CD1c-positive myeloid dendritic cell (primary cell): ENCODE measurements around the gene LMTK2.
A peak's percentile ranks its signal among the peaks of the same experiment; 100 is the strongest.
"Not testable (repeated sequence)": the region's sequence is repeated elsewhere in the genome, so short reads cannot be mapped to it uniquely, and the experiment has no call there.

Experiments used
- DNase-seq: peaks from one replicate; pipeline ENCODE4 v3.0.0-alpha.2; 2016; ENCODE audit errors: extremely low spot score

LMTK2 gene

DNA sequence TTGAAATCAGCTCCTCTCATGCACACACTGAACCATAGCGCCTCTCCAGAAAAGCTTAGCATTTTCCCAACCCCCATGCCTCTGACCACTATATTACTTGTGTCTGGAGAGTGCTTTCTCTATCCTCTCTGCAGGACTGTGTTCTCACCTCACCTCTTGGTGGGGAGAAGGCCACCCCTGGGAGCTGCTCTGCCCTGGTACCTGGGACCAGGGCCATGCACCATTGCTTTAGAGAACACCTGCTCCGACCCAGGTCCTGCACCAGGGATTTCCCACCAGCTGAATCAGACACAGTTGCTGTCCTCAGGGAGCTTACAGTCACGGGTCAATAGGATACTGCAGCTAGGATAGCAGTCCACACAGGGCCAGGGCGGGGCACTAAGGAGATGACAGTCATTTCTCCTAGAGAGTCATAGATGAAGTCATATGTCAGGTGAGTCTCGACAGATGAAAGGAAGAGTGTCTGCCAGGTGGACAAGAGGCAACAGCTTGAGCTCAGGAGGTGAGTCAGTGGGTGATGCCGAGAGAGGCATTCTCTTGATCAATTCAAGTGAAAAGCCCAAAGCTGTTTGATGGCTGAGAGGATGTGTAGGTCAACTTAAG is 619 bp upstream of the LMTK2 start:
- no peak for DNase-seq

DNA sequence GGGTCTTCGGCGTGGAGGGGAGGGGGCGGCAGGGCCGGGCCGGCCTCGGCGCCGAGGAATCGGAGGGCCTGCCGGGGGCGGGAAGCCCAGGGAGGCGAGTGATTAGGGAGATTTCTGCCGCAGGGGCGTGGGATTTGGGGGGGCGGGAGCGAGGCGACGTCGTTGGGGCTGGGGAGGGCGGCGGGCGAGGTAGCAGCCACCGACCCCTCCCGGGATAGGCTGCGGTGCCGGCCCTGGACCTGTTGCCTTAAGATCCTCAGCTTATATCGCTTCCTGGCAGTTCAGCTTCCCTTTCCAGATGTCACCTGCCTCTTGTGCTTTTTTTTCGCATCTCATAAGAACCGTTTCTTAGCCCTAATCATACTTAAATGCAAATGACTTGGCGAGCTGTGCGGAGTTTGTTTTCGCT is 655 bp downstream of the LMTK2 start:
- DNase-seq: peak; percentile 37

DNA sequence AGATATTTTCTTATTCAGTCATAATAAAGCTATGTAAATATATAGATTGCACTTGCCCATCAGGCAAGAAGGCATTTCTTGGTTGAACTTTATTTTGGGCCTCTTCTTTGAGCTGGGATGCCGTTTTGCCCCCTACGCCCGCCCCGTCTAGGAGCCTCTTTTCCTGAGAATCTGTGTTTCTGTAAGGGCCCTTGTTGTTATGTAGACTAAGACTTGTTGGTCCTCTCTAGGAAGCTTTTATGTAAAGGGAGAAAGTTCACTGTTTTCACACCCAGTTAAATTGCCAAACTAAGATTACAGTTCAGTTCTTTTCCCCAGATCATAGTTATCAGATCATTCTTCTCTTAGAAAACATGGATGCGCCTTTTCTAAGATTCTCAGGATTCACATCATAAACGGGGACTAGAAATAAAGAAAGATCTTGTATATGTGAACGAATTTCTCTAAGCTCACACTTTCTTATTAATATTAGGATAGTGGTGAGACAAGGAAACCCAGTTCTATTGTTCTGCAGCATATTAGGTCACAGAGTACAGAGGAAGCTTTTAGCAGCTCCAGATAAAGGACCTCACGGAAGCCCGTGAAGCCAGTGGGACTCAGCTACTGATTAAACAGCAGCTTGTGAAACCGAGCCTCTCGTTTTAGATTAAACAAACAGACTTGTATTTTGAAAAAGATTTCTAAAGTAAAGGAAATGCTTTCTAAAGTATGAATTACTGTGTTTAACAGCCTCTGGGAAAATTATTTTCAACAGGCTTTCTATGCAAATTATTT is 3.8 kb downstream of the LMTK2 start:
- no peak for DNase-seq

- no peak for DNase-seq
Observed at GRCh38 chr7:98112077-98112476, 5.4 kb downstream of the LMTK2 start.

- DNase-seq: no peak
Observed at GRCh38 chr7:98115746-98116525, 9.3 kb downstream of the LMTK2 start.

- no peak for DNase-seq
Observed at GRCh38 chr7:98116656-98117461, 10.2 kb downstream of the LMTK2 start.

GRCh38 chr7:98119256-98119918 is 12.7 kb downstream of the LMTK2 start:
- no peak for DNase-seq

- no peak for DNase-seq
Observed at GRCh38 chr7:98120559-98120958, 13.9 kb downstream of the LMTK2 start.

- DNase-seq: not testable (repeated sequence)
Observed at GRCh38 chr7:98121388-98121787, 14.7 kb downstream of the LMTK2 start.

DNA sequence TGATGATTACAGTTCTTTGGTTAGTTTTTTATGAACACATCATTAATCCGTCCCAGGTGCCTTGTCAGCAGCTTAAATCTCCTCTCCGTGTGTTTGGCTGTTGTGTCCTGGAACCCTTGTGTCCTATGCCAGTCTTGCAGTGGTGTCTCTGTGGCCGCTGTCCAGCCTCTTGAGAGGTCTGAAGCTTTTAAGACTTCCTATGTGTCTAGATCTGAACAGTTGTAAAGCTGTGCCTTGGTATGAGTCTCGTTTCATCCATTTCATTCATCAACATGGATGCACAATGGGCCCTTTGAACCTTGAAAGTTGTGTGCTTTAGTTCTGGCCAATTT is 16.7 kb downstream of the LMTK2 start:
- DNase-seq: no peak

- peak; percentile 64 for DNase-seq
Observed at GRCh38 chr7:98125759-98126158, 19.1 kb downstream of the LMTK2 start.

DNA sequence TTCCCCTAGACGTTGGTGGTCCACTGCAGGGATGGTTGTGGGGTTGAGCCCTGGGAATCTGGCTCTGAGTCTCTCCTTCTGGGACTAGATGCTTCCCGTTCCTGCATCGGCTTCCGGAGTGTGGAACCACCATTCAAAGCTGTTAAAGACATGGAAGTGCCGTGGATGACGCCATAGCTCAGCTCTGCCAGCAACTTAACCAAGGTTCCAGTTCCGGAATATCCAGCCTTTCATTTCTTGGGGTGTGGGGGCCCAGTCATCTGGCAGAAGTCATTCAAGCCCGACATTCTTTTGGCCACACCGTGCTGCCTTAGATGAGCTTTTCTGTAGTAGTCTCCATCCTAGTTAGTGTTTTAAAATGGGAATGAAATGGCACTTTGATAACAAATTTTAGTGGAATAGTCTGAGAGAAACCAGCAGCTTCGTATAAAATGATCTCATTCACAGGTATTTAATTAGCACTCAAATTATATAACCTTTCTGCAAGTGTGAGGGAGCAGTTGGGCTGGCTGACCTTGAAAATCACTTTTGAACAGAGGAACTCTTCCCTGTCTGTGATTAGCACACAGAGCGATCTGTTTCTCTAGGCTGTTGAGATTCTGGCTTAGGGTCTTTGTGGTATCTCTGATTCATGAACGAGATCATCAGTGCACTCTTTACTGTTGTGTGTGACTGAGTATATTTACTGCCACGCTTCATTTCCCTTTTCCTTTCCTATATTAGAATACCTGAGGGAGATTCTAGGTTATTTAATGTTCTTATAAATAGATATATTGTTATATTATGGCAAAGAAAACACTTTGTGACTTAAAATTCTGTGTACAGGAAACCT is 19.9 kb downstream of the LMTK2 start:
- no peak for DNase-seq

GRCh38 chr7:98128346-98128745 is 21.7 kb downstream of the LMTK2 start:
- DNase-seq: no peak

DNA sequence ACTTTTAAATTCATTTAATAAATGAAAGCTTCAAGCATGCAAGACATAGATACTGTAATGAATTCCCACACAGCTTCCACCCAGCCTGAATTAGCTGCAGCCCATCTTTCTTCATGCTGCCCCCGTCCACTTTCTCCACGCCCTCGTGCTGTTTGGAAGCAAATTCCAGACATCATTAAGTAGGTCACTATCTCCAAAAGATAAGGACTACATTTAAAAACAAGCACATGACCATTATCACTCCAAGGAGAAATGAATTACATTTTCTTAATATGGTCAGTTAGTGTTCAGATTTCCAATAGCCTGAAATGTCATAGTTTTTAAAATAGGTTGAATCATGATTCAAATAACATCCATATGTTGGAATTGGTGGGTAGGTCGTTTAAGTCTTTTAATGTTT is 24.3 kb downstream of the LMTK2 start:
- DNase-seq: no peak

DNA sequence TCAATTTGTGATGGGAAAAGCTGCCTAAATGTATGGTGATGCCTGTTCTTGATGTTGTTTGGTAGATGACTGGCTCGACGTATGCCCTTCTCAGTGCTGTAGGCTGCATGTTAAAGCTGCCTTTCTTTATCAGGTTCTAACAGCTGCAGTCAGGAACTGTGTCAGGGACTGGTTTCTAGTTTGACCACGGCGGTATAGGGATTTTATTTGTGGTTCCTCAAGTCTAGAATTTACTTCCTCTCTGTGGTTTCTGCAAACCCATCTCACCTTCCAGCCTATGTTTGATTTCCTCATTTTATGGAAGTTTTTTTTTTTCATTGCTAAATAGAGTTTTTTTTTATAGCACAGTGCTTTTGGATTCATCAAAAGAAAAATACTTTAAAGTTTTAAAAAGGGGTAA is 26.5 kb downstream of the LMTK2 start:
- DNase-seq: peak; percentile 88

DNA sequence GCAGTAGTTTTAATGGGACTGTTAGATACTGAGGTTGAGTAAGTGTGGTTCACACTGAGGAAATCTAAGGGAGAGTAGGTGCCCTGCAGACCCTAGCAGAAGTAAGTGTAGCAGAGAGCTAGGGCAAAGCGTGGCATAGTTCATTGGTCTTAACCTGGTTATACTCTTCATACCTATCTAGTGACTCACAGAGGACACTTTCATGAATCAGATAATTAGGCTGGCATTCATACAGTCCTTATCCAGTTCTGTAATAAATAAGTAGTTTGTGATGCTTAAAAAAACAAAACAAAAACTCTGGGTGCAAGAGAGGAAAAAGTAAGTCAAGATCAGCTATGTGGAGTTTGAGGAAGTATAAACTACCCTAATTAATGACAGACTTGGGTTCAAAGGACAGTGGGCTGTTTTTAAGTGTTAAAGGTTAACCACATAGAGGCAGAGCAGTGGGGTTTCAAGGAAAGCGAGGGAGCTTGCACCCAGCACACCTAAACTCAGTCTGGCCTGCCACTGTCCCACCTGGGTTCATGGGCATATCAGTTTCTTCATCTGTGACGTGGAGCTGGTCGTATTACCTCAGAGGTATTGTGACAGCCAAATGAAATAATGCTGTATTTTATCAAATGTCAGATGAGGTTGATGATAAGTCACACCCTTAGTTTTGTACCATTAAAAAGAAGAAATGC is 27.1 kb downstream of the LMTK2 start:
- DNase-seq: peak; percentile 48

- DNase-seq: peak; percentile 60
Observed at GRCh38 chr7:98134420-98135228, 28.0 kb downstream of the LMTK2 start.

DNA sequence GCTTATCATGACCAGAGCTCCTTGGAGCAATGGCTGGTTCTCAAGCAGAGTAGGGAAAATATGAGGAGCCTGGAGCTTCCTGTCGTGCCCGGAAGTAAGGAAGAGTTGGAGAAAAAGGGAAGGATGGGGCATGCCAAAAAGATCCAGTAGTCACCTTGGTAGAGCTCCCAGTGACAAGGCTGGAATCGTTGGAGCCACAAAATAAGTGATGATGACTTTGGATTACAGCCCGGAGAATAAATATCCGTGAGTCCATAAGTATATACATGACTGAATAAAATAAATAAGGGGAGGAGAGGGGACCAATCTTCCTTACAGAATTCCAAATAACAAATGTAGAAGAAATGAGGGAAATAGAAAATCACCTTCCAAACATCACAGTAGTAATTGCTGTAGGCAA is 29.3 kb downstream of the LMTK2 start:
- DNase-seq: no peak

DNA sequence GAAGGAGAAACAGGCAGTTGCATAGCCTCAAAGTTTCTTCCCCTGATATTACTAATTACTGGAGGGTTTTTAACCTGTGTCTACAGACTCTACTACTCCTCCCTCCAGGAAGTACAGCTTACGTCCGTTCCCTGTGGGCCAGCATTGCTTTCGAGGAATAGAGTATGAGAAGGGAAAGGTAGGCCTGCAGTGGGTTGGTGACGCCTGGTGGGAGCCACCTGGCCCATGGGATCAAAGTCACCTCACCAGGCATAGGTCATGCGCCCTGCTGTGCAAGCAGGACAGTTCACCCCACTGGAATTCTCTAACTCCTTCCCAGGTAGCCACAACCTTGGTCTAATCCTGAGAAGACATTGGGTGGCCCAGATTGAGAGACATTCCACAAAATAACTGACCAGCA is 29.8 kb downstream of the LMTK2 start:
- no peak for DNase-seq
